ENCODE measurements around the gene ATP2C2. TPM values are rescaled to one million over a fixed set of nuclear protein-coding genes. Genes with fewer than 3 reads are reported as not detected.

ATP2C2 gene
- polyA plus RNA-seq, 6 donors from 2014 or later, result not detected

- ATAC-seq (ENCODE audit: low read depth in 2 of 2), result no peak
- no peaks in the 10 kb centered on the region for H3K4me1 Mint-ChIP-seq
- peaks cover 24 to 53% (median 51%) of the 10 kb centered on the region in 3 donors for H3K27me3 Mint-ChIP-seq
- H3K27ac Mint-ChIP-seq, result no peak overlapping the region
- peaks cover 0 to 12% (median 4%) of the 10 kb centered on the region in 7 donors for H3K9me3 Mint-ChIP-seq
- no peak for DNase-seq
- H3K36me3 Mint-ChIP-seq, result peaks cover 0 to 7% of the 10 kb centered on the region in 2 donors
- no peak overlapping the region for H3K4me3 Mint-ChIP-seq
Observed at GRCh38 chr16:84427553-84427952, 59.2 kb downstream of the ATP2C2 start.

- no peaks in the 10 kb centered on the region for H3K9me3 Mint-ChIP-seq
- H3K4me3 Mint-ChIP-seq, result no peak overlapping the region
- ATAC-seq (ENCODE audit: low read depth in 2 of 2) (no peak), DNase-seq (no peak)
- H3K4me1 Mint-ChIP-seq, result no peaks in the 10 kb centered on the region
- peaks cover 18 to 50% (median 47%) of the 10 kb centered on the region in 3 donors for H3K27me3 Mint-ChIP-seq
- H3K36me3 Mint-ChIP-seq, result no peaks in the 10 kb centered on the region
- H3K27ac Mint-ChIP-seq, result no peak overlapping the region
Observed at GRCh38 chr16:84430860-84431259, 62.5 kb downstream of the ATP2C2 start.

GRCh38 chr16:84434800-84435199, 66.5 kb downstream of the ATP2C2 start:
- Mint-ChIP-seq H3K4me3 (no peak overlapping the region), H3K4me1 (no peaks in the 10 kb centered on the region), H3K27ac (no peak overlapping the region), H3K27me3 (peaks cover 11 to 35% (median 18%) of the 10 kb centered on the region in 3 donors), H3K9me3 (peaks cover 0 to 2% (median 0%) of the 10 kb centered on the region in 7 donors), H3K36me3 (no peaks in the 10 kb centered on the region)
- no peak for ATAC-seq (ENCODE audit: low read depth in 2 of 2)
- no peak for DNase-seq

- H3K9me3 Mint-ChIP-seq, result peaks cover 0 to 2% (median 0%) of the 10 kb centered on the region in 7 donors
- H3K36me3 Mint-ChIP-seq, result no peaks in the 10 kb centered on the region
- no peak overlapping the region for H3K4me3 Mint-ChIP-seq
- ATAC-seq (ENCODE audit: low read depth in 2 of 2) (no peak), DNase-seq (no peak)
- H3K27ac Mint-ChIP-seq, result peak overlapping the region in 1 of 6 donors; percentile 20
- H3K4me1 Mint-ChIP-seq, result no peaks in the 10 kb centered on the region
- peaks cover 5 to 30% (median 8%) of the 10 kb centered on the region in 3 donors for H3K27me3 Mint-ChIP-seq
Observed at GRCh38 chr16:84436196-84436595, 67.9 kb downstream of the ATP2C2 start.

- H3K4me1 Mint-ChIP-seq, result no peaks in the 10 kb centered on the region
Observed at GRCh38 chr16:84438971-84439696, 70.8 kb downstream of the ATP2C2 start.

GRCh38 chr16:84442416-84443145, 74.2 kb downstream of the ATP2C2 start:
- DNase-seq (no peak), ATAC-seq (ENCODE audit: low read depth in 2 of 2) (no peak)
- peaks cover 0 to under 1% (median 0%) of the 10 kb centered on the region in 7 donors for H3K9me3 Mint-ChIP-seq
- H3K36me3 Mint-ChIP-seq, result no peaks in the 10 kb centered on the region
- peak overlapping the region in 1 of 8 donors; percentile 44 for H3K4me3 Mint-ChIP-seq
- H3K4me1 Mint-ChIP-seq, result no peaks in the 10 kb centered on the region
- peaks cover 21 to 57% (median 23%) of the 10 kb centered on the region in 3 donors for H3K27me3 Mint-ChIP-seq
- no peak overlapping the region for H3K27ac Mint-ChIP-seq

More at GRCh38 chr16:84438971-84439696, 70.8 kb downstream of the ATP2C2 start:
- DNase-seq (no peak), ATAC-seq (ENCODE audit: low read depth in 2 of 2) (no peak)
- Mint-ChIP-seq H3K27ac (peak overlapping the region in 1 of 6 donors; percentile 5), H3K4me3 (no peak overlapping the region), H3K36me3 (no peaks in the 10 kb centered on the region), H3K9me3 (peaks cover 0 to 2% (median 0%) of the 10 kb centered on the region in 7 donors), H3K27me3 (peaks cover 10 to 42% (median 14%) of the 10 kb centered on the region in 3 donors)

- H3K27me3 Mint-ChIP-seq, result peaks cover 21 to 56% (median 24%) of the 10 kb centered on the region in 3 donors
- H3K4me1 Mint-ChIP-seq, result no peaks in the 10 kb centered on the region
- DNase-seq, result no peak
- H3K9me3 Mint-ChIP-seq, result no peaks in the 10 kb centered on the region
- H3K4me3 Mint-ChIP-seq, result no peak overlapping the region
- no peak for ATAC-seq (ENCODE audit: low read depth in 2 of 2)
- no peaks in the 10 kb centered on the region for H3K36me3 Mint-ChIP-seq
- no peak overlapping the region for H3K27ac Mint-ChIP-seq
Observed at GRCh38 chr16:84443166-84443802, 74.9 kb downstream of the ATP2C2 start.

GRCh38 chr16:84444476-84444875, 76.1 kb downstream of the ATP2C2 start:
- Mint-ChIP-seq H3K4me1 (no peaks in the 10 kb centered on the region), H3K4me3 (no peak overlapping the region), H3K27me3 (peaks cover 18 to 55% (median 31%) of the 10 kb centered on the region in 3 donors), H3K36me3 (no peaks in the 10 kb centered on the region), H3K27ac (no peak overlapping the region), H3K9me3 (no peaks in the 10 kb centered on the region)
- ATAC-seq (ENCODE audit: low read depth in 2 of 2) (no peak), DNase-seq (no peak)

- Mint-ChIP-seq H3K27me3 (peaks cover 22 to 50% (median 37%) of the 10 kb centered on the region in 3 donors), H3K9me3 (no peaks in the 10 kb centered on the region), H3K4me1 (no peaks in the 10 kb centered on the region), H3K36me3 (no peaks in the 10 kb centered on the region), H3K4me3 (no peak overlapping the region), H3K27ac (no peak overlapping the region)
- ATAC-seq (ENCODE audit: low read depth in 2 of 2) (no peak), DNase-seq (no peak)
Observed at GRCh38 chr16:84446084-84446483, 77.7 kb downstream of the ATP2C2 start.

- H3K27ac Mint-ChIP-seq, result no peak overlapping the region
- ATAC-seq (ENCODE audit: low read depth in 2 of 2), result no peak
Observed at GRCh38 chr16:84446596-84447392, 78.5 kb downstream of the ATP2C2 start.

GRCh38 chr16:84448444-84448843, 80.1 kb downstream of the ATP2C2 start:
- no peak overlapping the region for H3K27ac Mint-ChIP-seq
- no peaks in the 10 kb centered on the region for H3K9me3 Mint-ChIP-seq
- H3K4me3 Mint-ChIP-seq, result no peak overlapping the region
- no peaks in the 10 kb centered on the region for H3K4me1 Mint-ChIP-seq
- no peaks in the 10 kb centered on the region for H3K36me3 Mint-ChIP-seq
- DNase-seq (no peak), ATAC-seq (ENCODE audit: low read depth in 2 of 2) (no peak)
- peaks cover 20 to 30% (median 29%) of the 10 kb centered on the region in 3 donors for H3K27me3 Mint-ChIP-seq

More at GRCh38 chr16:84446596-84447392, 78.5 kb downstream of the ATP2C2 start:
- no peak overlapping the region for H3K4me3 Mint-ChIP-seq
- peaks cover 22 to 45% (median 37%) of the 10 kb centered on the region in 3 donors for H3K27me3 Mint-ChIP-seq
- no peaks in the 10 kb centered on the region for H3K4me1 Mint-ChIP-seq
- DNase-seq, result no peak
- H3K36me3 Mint-ChIP-seq, result no peaks in the 10 kb centered on the region
- H3K9me3 Mint-ChIP-seq, result no peaks in the 10 kb centered on the region

GRCh38 chr16:84449156-84450140, 81.1 kb downstream of the ATP2C2 start:
- Mint-ChIP-seq H3K36me3 (no peaks in the 10 kb centered on the region), H3K4me1 (no peaks in the 10 kb centered on the region), H3K4me3 (no peak overlapping the region), H3K9me3 (no peaks in the 10 kb centered on the region), H3K27me3 (peaks cover 17 to 24% (median 21%) of the 10 kb centered on the region in 3 donors), H3K27ac (no peak overlapping the region)
- DNase-seq (no peak), ATAC-seq (ENCODE audit: low read depth in 2 of 2) (no peak)

Measured in naive B cell (primary cell).